HG03457 (cell line): ENCODE data around the gene UBE2F.
"Not testable (repeated sequence)": the region's sequence is repeated elsewhere in the genome, so short reads cannot be mapped to it uniquely, and the experiment has no call there.

ENCODE experiments used
- ATAC-seq: cut with Tn5 transposase; IDR thresholded peaks from one replicate; pipeline ENCODE4 v1.9.1; 2021; ENCODE audit warnings: moderate number of reproducible peaks; ENCODE audit not compliant: unreplicated experiment

Gene UBE2F

DNA sequence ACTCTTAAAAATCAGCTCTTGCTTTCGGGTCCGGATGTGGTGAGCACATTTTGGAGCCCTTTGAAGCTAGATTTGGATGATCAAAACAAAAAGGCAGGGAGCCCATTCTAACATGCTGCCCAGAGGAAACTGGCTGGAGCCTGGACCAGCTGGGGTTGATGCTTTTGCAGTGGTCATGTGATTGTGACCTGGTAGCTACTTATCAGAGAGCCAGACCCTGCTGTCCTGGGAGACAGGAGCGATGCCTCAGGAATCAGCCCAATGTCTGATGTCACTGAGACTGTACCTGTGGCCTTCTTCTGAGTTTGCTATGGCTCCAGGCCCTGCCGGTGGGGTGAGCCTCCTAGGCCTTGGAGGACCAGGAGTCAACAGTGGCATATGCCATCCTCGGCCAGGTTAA is 75.3 kb downstream of the UBE2F start:
- ATAC-seq: no peak

DNA sequence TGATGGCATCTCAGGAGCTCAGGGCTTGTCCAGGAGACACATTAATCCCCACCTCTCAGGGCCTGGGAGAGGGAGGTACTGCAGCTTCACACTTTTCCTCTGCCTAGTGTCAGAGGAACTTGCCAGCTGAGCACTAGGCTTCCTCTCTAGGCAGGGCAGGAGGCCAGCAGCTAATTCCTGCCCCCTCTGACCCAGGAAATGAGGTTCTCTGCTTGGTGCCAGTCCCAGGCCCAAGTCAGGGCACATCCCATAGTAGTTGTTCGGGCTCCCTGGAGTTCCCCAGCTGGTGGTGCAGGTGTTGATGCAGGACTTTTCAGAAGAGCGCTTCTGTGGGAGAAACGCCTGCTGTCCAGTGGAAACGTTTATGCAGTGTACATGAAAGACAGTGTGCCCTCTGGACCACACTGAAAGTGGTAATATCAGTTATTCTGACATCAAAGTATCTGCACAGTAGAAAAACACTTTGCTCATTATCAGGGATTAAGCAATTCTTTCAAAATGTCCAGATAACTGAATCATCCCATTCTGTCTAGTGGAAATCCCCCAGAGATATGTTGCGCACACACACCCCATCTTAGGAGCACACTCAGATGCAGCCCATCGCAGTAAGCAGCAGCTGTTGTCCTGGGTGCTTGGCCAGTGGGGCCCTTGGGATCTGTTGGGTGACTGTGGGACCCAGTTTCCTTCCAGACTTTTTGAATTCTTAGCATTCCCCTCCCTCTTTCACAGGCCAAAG is 76.2 kb downstream of the UBE2F start:
- ATAC-seq: no peak

DNA sequence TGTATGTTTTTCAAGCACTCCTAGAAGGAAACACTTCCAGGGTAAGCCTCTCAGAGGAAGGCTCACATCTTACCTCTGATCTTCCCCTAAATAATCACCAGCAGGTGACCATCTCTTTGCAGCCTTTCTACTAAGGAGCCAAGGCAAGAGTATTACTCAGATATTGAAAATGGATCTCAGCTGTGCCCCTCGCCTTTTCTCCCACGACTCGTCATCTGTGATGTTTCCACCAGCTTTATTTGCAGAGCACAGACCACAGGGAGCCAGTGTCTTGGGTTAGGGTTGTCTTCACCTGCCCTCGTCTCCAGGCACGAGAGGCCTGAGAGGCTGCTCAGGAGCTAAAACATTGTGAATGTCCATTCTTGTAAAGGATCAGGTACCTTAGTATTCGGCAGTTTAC is 77.0 kb downstream of the UBE2F start:
- ATAC-seq: no peak

DNA sequence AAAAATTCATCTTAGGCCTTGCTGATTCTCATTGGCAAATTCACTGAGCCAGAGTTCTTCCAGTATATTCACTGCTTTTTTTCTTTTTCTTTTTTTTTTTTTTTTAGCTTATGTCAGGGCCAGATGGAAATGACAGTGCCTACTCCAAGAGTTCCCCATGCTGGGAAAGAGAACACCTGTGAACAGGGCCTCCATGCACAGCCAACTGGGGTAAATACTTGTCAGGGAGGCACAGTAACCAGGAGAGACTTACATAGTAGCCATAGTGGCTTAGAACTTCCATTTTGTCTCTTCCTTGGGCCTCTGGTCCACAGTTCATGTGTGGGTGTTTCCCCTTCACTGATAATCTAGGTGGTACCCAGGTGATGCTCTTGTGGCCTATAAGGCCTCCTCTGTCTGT is 78.8 kb downstream of the UBE2F start:
- no peak for ATAC-seq

DNA sequence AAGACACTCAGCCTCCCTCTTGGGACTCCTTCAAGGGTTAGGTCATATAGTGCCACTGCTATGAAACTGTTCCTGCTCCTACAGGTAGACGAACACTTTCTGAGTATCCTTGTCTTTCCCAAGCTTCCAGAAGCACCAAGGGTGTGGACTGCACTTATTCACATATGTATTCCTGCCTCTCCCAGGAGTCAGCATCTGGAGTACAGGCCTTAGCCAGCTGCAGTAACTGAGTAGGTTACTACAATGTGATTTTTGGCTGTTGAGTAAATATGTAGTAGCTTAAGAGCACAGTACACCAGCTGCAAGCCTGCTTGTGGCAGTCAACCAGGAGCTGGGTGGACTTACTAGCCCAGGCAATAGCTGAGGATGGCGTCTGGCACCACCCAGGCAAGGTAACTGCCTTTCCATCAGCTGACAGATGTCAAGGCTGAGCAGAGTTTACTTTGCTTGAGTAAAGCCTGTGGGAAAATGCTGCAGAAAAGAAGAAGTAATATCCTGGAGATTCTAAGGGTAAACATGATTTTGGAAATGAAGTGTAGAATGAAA is 80.0 kb downstream of the UBE2F start:
- ATAC-seq: no peak

DNA sequence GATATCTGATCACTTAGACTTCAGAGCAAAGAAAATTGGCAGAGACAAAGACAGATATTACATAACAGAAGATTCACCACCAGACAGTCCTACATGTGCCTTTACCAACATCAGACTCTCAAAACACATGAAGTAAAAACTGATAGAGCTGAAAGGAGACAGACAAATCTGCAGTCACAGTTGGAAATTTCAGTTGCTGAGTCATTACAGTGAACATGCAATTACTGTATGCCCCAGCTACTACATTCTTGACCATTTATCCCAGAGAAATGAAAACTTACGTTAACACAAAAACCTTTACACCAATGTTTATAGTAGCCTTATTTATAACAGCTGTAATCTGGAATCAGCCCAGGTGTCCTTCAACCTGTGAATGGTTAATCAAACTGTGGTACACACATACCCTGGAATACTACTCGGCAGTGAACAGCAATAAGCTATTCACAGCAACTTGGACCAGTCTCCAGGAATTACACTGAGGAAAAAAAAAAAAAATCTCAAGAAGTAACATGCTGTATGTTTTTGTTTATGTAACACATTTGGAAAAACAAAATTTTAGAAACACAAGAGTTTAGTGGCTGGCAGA is 86.5 kb downstream of the UBE2F start:
- no peak for ATAC-seq

DNA sequence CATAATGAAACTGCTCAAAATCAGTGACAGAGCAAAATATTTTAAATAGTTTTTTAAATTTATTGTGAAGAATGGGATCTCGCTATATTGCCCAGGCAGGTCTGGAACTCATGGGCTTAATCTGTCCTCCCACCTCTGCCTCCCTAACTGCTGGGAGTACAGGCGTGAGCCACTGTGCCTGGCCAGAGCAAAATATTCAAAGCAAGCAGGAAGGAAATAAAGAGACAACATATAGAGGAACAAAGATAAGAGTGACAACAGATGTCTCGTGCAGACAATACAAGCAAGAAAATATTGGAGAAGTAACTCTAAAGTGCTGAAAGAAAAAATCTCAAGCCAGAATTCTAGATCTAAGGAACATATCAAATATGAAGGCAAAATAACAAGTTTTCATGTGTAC is 89.0 kb downstream of the UBE2F start:
- ATAC-seq: no peak

DNA sequence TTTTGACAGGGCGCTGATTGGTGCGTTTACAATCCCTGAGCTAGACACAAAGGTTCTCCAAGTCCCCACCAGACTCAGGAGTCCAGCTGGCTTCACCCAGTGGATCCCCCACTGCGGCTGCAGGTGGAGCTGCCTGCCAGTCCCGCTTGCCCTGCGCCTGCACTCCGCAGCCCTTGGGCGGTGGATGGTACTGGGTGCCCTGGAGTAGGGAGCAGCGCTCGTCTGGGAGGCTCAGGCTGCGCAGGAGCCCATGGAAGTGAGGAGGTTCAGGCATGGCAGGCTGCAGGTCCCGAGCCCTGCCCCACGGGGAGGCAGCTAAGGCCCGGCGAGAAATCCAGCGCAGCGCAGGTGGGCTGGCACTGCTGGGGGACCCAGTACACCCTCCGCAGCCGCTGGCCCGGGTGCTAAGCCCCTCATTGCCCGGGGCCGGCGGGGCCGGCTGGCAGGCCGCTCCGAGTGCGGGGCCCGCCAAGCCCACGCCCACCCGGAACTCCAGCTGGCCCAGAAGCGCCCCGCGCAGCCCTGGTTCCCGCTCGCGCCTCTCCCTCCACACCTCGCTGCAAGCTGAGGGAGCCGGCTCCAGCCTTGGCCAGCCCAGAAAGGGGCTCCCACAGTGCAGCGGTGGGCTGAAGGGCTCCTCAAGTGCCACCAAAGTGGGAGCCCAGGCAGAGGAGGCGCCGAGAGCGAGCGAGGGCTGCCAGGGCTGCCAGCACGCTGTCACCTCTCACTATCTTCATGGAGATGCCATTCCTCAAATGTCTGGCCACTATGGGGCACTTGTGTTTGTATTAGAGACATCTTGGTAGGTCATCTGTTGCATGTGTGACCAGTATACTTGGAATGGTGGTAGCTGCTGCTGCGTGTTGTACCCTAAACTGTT is 91.1 kb downstream of the UBE2F start:
- ATAC-seq: not testable (repeated sequence)

DNA sequence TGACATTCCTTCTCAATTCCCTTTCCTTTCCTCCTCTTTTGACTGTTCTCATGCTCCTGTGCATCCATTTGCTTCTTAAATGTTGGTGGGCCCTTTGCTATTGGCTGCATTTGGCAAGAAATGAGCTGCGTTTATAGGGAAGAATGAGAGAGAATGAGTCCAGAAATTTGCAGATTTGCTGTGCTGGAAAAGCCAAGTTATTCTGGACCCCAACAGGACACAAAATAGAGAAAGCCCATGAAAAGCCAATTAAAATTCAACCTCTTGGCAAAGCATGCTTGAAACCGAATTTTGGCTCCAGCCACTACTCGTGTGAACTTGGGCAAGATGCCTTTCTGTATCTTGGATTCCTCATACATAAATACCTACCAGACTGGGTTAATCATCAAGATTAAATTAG is 92.7 kb downstream of the UBE2F start:
- no peak for ATAC-seq

DNA sequence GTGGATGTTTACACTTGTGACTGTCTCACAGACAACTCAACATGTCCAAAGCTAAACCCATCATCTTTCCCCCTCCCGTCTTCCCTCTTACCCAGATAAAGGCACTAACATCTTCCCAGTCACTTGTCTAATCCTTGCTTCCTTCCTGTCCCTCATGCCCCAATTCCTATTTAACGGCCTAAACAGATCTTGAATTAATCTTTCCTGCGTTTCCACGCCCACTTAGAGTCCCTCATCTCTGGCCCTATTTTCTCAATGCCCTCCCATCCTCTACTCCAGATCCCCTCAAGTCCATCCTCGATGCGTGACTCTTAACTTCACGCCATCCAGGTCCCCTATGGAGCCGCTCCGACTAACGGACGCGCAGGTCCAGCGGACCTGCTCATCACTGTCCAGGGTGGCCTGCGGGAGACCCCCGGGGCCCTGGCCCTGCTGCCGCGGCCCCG is 93.3 kb downstream of the UBE2F start:
- ATAC-seq: no peak

DNA sequence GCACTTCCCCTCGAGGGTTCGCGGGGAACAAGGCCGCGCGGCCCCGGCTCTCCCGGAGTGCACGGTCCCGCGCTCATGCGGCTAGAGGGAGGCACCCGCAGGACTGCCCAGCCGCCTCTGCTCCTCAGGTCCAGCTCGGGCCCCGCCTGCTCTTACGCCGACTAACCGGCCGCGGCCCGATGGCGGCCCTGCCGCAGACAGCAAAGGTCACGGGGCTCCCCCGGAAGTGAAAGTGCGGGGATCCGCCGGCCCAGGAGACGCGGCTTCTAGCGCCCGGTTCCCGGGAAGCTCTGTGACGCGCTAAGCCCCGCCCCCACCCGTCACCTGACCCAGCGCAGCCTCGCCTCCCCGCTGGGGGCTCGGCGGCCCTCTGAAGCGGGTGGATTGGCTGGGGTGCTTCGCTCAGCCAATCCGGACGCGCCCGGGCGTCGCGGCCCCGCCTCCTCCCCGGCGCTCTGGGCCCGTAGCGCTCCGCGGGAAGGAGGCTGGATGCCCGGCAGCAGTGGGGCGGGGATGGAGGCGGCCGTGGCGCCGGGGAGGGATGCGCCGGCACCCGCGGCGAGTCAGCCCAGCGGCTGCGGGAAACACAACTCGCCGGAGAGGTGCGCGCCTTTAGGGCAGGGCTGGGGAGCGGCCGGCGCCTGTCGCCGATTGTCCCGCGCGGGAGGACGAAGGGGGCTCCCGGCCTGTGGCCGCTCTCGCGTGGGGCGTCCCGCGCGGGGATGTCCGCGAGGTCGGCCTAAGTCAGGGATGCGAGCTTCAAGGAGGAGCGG is 93.9 kb downstream of the UBE2F start, which contains the start of gene SCLY:
Gene SCLY (plus strand): TSS at position 460 of the 773 bp plus-strand sequence. CDS start 54 bp downstream, at position 514.
- peak; percentile 93 for ATAC-seq

DNA sequence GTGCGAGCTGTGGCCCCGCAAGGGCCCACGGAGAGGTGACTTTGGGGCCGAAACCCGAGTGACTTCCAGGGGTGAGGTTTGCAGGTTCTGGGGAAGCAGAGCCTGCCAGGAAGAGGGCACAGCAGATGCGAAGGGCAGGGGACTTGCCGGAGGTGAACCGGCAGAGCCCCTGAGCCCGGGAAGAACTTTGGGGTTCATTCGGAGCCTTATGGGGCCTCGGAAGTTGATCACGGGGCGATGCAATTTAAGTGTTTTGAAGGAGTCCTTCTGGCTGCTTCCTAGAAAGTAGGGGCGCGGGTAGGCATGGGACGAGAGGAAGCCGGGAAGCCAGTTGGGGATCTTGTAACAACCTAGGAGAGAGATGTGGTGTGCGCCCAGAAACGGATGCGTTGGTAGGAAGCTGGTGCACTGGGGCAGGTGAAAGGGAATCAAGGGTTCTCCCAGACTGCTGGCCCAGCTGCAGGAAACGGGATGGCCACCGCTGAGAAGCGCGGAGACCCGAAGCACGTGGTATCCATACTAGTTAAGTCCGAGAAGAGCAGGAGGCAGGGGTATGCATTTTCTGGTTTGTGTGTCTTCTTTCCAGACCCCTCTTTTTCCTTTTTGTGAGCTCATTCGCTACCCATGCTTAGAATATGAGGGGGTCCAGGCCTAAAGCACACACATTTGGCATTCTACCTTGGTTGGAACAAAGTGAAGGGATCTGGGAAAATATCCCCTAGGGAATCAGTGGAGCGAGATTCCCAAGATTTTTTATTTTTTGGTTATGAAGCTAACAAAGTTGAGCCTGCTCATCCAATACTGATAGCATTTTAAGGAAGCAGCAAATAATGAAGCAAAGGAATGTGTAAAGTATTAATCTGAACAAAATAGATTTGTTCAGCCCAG is 94.7 kb downstream of the UBE2F start:
- ATAC-seq: peak; percentile 6

DNA sequence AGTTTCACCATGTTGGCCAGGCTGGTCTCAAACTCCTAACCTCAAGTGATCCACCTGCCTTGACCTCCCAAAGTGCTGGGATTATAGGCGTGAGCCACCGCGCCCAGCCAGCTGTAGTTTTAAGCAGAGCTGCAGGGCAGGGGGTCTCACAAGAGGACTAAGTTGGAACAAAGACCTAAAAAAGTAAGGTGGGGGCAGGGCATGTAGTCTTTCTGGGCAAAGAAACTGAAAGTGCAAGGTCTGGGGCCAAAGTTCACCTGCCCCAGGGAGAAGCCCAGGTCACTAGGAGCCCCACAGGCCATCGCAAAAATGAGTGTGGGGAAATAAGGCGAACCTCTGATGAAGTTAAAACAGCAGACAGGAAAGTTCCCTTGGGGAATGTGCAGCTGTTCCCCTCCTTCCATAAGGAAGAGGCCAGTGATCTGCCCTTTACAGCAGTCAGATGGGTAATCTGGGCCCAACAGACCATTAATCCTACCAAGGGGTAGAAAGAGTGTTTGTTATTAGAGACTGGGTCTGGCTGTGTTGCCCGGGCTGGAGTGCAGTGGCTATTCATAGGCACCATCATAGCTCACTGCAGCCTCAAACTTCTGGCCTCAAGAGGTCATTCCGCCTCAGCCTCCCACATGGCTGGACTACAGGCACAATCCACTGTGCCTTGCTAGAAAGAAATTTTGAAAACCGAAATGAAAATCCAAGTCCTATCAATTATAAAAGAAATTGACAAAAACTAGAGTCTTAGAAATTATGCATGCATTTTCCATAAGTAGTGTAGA is 96.8 kb downstream of the UBE2F start:
- no peak for ATAC-seq

DNA sequence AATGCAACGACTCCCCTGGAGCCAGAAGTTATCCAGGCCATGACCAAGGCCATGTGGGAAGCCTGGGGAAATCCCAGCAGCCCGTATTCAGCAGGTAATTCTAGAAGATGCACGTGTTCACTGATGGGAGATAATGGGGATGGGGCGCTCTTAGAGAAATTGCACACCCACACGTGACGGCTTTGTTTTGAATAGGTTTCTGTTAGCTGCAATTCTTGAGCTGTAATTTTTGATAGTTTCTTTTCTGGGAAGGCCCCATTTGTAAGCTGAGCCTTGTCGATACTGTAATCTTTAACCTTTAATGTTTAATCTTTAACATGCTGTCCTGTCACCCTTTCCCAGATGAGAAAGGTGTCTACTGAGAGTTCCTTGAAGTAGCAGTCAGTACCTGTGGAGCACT is 97.6 kb downstream of the UBE2F start:
- no peak for ATAC-seq

DNA sequence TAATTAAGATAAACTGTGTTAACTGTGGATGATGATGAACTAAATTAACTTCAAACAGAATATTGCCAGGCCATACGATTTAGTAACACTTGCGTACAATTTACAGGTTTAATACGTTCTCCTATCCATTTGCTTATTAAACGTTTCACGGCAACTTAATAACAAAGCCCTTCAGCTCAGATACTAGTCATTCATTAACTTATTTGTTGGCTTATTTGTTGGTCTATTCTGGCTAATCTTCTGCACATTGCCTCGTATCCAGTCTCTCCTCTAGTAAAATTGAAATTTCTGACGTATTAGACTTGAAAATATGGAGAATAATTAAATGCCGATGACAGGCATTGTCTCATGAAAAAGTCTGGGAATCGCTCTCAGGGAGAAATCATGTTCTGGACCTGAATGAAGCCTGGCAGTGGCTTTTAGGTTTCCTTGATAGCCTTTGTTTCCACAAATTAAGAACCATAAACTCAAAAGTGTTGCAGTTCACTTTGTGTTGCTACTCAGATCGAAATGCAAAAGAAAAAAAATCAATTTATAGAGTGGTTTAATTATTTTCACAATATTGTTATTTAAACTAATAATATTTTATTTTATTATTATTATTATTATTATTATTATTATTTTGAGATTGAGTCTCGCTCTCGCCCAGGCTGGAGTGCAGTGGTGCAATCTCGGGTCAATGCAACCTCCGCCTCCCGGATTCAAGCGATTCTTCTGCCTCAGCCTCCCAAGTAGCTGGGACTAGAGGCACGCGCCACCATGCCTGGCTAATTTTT is 98.4 kb downstream of the UBE2F start:
- no peak for ATAC-seq

DNA sequence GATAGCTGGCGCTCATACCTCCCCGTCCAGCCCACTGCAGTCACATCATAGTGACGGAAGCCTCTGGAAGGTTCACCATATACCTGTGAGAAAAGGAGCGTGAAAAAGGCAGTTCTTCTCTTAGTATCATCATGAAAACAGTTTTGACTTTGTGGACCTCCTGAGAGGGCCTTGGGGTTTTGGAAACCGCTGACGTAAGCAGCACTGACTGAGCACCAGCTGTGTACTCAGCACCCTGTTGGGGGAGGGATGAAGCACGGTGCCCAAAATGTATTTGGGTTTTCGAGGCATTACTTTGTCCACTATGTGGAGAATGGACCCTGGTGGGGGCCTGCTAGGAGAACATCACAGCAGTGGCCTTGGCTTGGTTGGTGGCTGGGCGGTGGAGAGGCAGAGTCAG is 99.4 kb downstream of the UBE2F start:
- ATAC-seq: no peak

DNA sequence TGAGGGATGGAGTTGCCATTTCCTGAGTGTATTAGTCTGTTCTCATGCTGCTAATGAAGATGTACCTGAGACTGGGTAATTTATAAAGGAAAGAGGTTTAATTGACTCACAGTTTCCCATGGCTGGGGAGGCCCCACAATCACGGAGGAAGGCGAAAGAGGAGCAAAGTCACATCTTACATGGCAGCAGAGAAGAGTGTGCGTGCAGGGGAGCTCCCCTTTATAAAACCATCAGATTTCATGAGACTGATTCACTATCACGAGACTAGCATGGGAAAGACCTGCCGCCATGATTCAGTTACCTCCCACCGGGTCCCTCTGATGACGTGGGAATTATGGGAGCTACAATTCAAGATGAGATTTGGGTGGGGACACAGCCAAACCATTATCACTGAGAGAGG is 99.9 kb downstream of the UBE2F start:
- ATAC-seq: not testable (repeated sequence)

DNA sequence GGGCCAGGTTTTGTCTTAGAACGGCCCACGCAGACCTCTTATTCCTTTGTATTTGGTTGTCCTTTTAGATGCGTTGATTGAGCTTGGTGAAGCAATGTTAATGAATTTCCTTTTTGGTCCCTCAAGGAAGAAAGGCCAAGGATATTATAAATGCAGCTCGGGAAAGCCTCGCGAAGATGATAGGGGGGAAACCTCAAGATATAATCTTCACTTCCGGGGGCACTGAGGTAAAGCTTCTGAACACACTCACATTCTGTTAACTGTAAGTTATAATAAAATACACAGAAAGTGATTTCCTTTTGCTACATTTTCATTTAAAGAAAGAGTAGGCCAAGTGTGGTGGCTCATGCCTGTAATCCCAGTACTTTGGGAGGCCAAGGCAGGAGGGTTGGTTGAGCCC is 101.1 kb downstream of the UBE2F start:
- no peak for ATAC-seq
